Sigmoid colon (tissue), 7 donors: ENCODE results near the gene NEAT1. TPM values are rescaled to one million over a fixed set of nuclear protein-coding genes. Genes with fewer than 3 reads are reported as not detected.

Source experiments
- DNase-seq: peaks from one replicate; pipeline ENCODE4 v3.0.0-alpha.2; 2019
- H3K27ac ChIP-seq, 4 donors: fragments of 200-600 bp; sonication (generic); one replicate each; pipeline ENCODE4 v1.5.1; 2016 to 2019; ENCODE audit warnings: mild to moderate bottlenecking in 1 of 4
- H3K27me3 ChIP-seq, 3 donors: fragments of 200-600 bp; sonication (generic); one replicate each; pipeline ENCODE4 v1.5.1; 2019; ENCODE audit warnings: mild to moderate bottlenecking in 1 of 3
- H3K36me3 ChIP-seq, 4 donors: fragments of 200-600 bp; sonication (generic); one replicate each; pipeline ENCODE4 v1.5.1; 2016 to 2019
- H3K4me1 ChIP-seq, 4 donors: fragments of 200-600 bp; sonication (generic); one replicate each; pipeline ENCODE4 v1.5.1; 2017 to 2019
- H3K4me3 ChIP-seq, 4 donors: fragments of 200-600 bp; sonication (generic); one replicate each; pipeline ENCODE4 v1.5.1; 2017 to 2019; ENCODE audit warnings: mild to moderate bottlenecking in 2 of 4, moderate library complexity in 1 of 4
- H3K9me3 ChIP-seq, 4 donors: fragments of 200-600 bp in 3 of 4; sonication (generic) in 3 of 4; one replicate each; pipeline versions ENCODE4 v1.5.1 to v1.6.1; 2013 to 2019
- CTCF ChIP-seq, 4 experiments: fragments of 450-650 bp in 3 of 4; fragments of 200-600 bp in 1 of 4; IDR thresholded peaks; one replicate each; pipeline ENCODE4 v1.5.1; 2016 to 2019; ENCODE audit warnings: antibody characterized with exemption in 4 of 4, mild to moderate bottlenecking in 3 of 4, moderate library complexity in 2 of 4
- EP300 ChIP-seq, 4 donors: sonication (generic); formaldehyde crosslinking; IDR thresholded peaks; one replicate each; pipeline ENCODE4 v1.6.1; 2017; ENCODE audit warnings: antibody characterized with exemption in 4 of 4
- POLR2A ChIP-seq, 2 donors: fragments of 450-650 bp; IDR thresholded peaks; one replicate each; pipeline ENCODE4 v1.6.1; 2016; ENCODE audit warnings: antibody characterized with exemption in 2 of 2, mild to moderate bottlenecking in 2 of 2, moderate library complexity in 2 of 2
- POLR2AphosphoS5 ChIP-seq, 4 donors: sonication (generic); formaldehyde crosslinking; IDR thresholded peaks; one replicate each; pipeline ENCODE4 v1.6.1; 2017; ENCODE audit warnings: antibody characterized with exemption in 4 of 4
- WGBS, 2 donors: extraction: QIAGEN DNeasy Blood & Tissue Kit; methylation state at CpG; one replicate each; pipeline ENCODE4 v1.1.7; 2013; 5-methylcytosine and 5-hydroxymethylcytosine counted together
- intact Hi-C: fragments of 100-400 bp; cut with DNase I; formaldehyde crosslinking; loops from one replicate; pipeline ENCODE4 v1.15.1; 2023
- polyA plus RNA-seq, 3 donors: library from polyadenylated mRNA; stranded (reverse); fragments of 200-250 nt; gene quantifications; one replicate each; pipeline ENCODE4 v1.2.3, GENCODE V29; 2013
- total RNA-seq, 4 donors: library from RNA; depleted of rRNA; stranded (reverse); fragments of >200 nt; gene quantifications; one replicate each; pipeline ENCODE4 v1.1.0, GENCODE V29; 2016
- donor health status: healthy with polysubstance abuse.
- donor health status: Bipolar disorder and iron deficiency.
- donor health status: healthy.

Gene NEAT1
- total and polyA plus RNA-seq, 7 donors = 26.8 to 587 (median 167) TPM

DNA sequence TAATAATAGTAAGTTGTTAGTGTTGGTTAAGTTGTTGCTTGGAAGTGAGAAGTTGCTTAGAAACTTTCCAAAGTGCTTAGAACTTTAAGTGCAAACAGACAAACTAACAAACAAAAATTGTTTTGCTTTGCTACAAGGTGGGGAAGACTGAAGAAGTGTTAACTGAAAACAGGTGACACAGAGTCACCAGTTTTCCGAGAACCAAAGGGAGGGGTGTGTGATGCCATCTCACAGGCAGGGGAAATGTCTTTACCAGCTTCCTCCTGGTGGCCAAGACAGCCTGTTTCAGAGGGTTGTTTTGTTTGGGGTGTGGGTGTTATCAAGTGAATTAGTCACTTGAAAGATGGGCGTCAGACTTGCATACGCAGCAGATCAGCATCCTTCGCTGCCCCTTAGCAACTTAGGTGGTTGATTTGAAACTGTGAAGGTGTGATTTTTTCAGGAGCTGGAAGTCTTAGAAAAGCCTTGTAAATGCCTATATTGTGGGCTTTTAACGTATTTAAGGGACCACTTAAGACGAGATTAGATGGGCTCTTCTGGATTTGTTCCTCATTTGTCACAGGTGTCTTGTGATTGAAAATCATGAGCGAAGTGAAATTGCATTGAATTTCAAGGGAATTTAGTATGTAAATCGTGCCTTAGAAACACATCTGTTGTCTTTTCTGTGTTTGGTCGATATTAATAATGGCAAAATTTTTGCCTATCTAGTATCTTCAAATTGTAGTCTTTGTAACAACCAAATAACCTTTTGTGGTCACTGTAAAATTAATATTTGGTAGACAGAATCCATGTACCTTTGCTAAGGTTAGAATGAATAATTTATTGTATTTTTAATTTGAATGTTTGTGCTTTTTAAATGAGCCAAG lies 2.7 kb downstream of the NEAT1 start:
- Histone ChIP-seq H3K27ac (peak overlapping the region; percentile 97 to 100 (median 100)), H3K27me3 (no peaks in the 10 kb centered on the region), H3K9me3 (no peaks in the 10 kb centered on the region), H3K4me3 (peak overlapping the region; percentile 74 to 88 (median 78)), H3K4me1 (peaks cover 0 to 58% (median 52%) of the 10 kb centered on the region in 4 donors), H3K36me3 (peaks cover 8 to 44% (median 30%) of the 10 kb centered on the region in 4 donors)
- WGBS, 2 donors = 1 to 2% methylated on average over 9 of the region's 9 CpGs
- TF ChIP-seq POLR2AphosphoS5 (IDR thresholded peaks at IDR 0.05) (peak; percentile 47 to 79 (median 76)), CTCF (IDR thresholded peaks at IDR 0.05) (no peak), POLR2A (IDR thresholded peaks at IDR 0.05) (peak; percentile 7 to 19), EP300 (IDR thresholded peaks at IDR 0.05) (no peak)
- intact Hi-C loops = no loop called here
- DNase-seq = peak; percentile 76

- Histone ChIP-seq H3K4me1 (peaks cover 0 to 58% (median 52%) of the 10 kb centered on the region in 4 donors), H3K27ac (peak overlapping the region; percentile 97 to 100 (median 100)), H3K9me3 (no peaks in the 10 kb centered on the region), H3K4me3 (peak overlapping the region; percentile 74 to 88 (median 78)), H3K36me3 (peaks cover 8 to 45% (median 30%) of the 10 kb centered on the region in 4 donors), H3K27me3 (no peaks in the 10 kb centered on the region)
- TF ChIP-seq POLR2A (IDR thresholded peaks at IDR 0.05) (peak in 1 of 2 donors; percentile 47), CTCF (IDR thresholded peaks at IDR 0.05) (no peak), EP300 (IDR thresholded peaks at IDR 0.05) (peak; percentile 1 to 48 (median 36)), POLR2AphosphoS5 (IDR thresholded peaks at IDR 0.05) (peak; percentile 37 to 80 (median 71))
- DNase-seq = peak; percentile 52
- intact Hi-C loops = no loop called here
- WGBS, 2 donors = 3 to 4% methylated on average over 9 of the region's 9 CpGs
These were observed 3.6 kb downstream of the NEAT1 start for GRCh38 chr11:65425971-65426838.

DNA sequence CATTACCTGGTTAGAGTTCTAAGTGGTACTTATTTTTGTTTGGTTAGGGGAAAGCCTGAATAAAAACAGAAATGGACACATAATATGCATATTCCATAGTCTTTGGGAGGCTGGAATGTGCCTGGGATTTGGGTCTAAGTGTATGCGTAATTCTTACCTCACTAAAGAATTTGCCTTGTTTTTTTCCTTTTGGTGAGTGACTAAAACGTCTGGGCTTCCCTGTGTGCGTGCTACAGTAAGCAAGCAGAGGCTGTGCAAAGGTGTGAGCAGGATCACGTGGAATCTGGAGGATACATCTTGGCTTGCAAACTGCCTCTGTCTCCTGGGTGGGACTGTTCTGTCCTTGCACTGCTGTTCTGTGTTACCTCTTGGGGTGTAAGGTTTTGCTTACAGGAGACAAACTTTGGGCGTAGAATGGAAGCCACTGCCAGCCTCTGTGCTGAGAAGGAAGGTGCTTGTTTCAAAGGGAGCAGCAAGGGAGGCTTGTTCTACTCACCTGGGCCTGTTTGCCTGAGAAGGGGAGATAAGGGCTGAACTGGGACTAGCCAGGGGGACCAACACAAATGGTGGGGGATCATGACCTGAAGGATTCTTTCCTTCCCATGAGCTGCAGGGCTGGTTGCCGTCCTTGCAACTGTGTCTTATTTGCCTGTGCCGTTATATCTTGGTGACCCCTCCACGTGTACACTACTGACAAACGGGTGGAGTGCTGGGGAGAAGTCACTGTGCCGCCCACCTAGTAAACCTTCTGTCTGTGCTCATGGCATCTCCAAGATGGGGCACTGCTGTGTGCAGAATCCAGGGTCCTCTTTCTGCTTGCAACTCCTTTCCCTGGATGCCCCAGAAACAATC lies 4.5 kb downstream of the NEAT1 start:
- H3K4me1 ChIP-seq = peaks cover 0 to 59% (median 55%) of the 10 kb centered on the region in 4 donors
- H3K9me3 ChIP-seq = no peaks in the 10 kb centered on the region
- WGBS, 2 donors = 18 to 42% methylated on average over 10 of the region's 10 CpGs
- H3K27me3 ChIP-seq = no peaks in the 10 kb centered on the region
- H3K27ac ChIP-seq = peak overlapping the region; percentile 97 to 100 (median 100)
- H3K4me3 ChIP-seq = peak overlapping the region; percentile 74 to 88 (median 78)
- peaks cover 8 to 53% (median 30%) of the 10 kb centered on the region in 4 donors for H3K36me3 ChIP-seq
- DNase-seq = peak; percentile 81
- intact Hi-C loops = no loop called here
- TF ChIP-seq POLR2AphosphoS5 (IDR thresholded peaks at IDR 0.05) (peak; percentile 57 to 81 (median 70)), CTCF (IDR thresholded peaks at IDR 0.05) (no peak), EP300 (IDR thresholded peaks at IDR 0.05) (no peak), POLR2A (IDR thresholded peaks at IDR 0.05) (peak; percentile 18 to 52)
